ENCODE measurements around the gene CLK3.
"Not testable (repeated sequence)": the region's sequence is repeated elsewhere in the genome, so short reads cannot be mapped to it uniquely, and the experiment has no call there.

CLK3 gene

GRCh38 chr15:74621936-74622335 lies 6.3 kb downstream of the CLK3 start:
- no peak for DNase-seq

GRCh38 chr15:74622758-74623157 lies 7.1 kb downstream of the CLK3 start:
- DNase-seq = no peak

DNA sequence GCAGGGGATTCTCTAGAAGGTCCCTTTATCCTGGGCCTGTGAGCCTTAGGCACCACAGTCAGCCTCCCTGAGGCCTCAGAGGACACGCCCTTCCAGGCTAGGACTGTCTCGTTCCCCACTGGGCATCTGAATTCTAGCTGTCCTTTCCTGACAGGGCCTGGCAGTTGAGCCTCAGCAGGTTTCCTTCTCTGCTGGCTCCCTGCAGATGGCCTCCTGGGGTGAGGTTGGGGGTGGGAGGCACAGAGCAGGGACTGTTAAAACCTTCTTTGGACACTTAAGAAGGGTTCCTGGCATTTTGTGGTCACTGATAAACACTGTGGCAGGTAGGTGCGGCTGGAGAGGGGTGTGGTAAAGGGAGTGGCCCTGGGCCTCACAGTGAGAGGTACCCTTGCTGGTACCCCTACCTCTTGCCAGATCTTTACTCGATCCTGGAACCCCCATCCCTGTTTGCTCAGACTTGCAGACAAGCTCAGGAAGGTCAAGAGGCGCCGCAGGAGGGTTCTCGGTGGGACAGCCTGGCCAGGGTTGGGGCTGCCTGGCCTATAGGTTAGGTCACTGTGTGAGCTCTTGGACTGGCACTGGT lies 8.5 kb downstream of the CLK3 start:
- no peak for DNase-seq

DNA sequence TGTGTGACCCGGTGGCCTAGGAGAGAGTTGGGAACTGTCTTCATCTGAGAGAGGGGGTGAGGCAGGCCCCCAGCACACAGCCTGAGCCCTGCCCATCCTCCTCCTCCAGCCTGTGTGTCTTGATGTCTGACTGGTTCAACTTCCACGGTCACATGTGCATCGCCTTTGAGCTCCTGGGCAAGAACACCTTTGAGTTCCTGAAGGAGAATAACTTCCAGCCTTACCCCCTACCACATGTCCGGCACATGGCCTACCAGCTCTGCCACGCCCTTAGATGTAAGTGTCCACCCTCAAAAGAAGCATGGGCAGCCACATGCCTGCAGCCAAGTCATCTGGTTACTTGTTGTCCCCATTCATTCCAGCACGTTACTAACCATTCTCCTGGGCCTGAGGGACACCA lies 10.1 kb downstream of the CLK3 start:
- no peak for DNase-seq

GRCh38 chr15:74626336-74626735 lies 10.7 kb downstream of the CLK3 start:
- DNase-seq = no peak

DNA sequence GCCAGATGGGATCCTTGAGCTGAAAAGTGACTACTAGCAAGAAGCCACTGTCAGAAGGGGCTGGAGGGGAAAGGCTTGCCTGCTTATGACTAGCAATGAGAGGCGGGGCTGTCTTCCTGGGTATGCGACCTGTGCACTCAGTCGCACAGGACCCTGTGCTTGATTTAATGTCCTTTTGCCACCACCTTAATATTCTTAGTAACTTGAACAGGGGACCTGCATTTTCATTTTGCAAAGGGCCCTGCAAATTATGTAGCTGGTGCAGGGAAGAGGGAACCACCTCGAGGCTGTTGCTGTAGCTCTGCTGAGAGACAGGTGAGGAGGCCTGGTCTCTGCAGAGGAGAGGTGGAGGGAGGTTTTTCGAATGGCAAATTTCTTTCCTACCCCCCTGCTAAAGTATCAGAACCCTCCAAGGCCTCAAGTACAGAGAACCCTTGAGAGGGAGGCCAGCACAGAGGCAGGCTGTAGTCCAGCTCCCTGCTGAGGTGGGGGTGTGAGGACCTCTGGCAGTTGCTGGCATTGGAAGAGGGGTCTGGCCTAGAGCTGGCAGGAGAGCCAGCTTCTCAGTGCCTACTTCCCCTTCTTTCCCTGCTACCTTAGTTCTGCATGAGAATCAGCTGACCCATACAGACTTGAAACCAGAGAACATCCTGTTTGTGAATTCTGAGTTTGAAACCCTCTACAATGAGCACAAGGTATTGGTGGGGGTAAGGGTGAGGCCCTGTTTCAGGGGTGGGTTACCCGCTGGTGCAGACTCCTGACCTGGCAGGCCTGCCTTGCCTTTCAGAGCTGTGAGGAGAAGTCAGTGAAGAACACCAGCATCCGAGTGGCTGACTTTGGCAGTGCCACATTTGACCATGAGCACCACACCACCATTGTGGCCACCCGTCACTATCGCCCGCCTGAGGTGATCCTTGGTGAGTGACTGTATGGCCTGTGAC lies 11.4 kb downstream of the CLK3 start:
- no peak for DNase-seq

DNA sequence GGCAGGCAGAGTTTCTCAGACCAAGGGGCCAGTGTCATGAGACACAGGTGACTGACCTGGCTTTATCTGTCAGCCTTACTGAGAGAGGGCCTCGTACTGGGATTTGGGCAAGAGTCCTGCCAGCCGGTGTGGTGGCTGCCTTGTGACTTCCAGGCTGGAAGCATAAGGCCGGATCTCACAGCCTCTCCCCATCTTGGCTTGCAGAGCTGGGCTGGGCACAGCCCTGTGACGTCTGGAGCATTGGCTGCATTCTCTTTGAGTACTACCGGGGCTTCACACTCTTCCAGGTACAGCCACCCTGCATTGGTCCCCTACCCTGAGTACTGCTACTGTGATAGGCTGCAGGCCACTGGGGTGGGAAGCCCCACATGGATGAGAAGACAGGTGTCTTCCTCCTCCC lies 12.1 kb downstream of the CLK3 start:
- DNase-seq = peak; percentile 16

- DNase-seq = no peak
These were observed 12.6 kb downstream of the CLK3 start for GRCh38 chr15:74628199-74628598.

DNA sequence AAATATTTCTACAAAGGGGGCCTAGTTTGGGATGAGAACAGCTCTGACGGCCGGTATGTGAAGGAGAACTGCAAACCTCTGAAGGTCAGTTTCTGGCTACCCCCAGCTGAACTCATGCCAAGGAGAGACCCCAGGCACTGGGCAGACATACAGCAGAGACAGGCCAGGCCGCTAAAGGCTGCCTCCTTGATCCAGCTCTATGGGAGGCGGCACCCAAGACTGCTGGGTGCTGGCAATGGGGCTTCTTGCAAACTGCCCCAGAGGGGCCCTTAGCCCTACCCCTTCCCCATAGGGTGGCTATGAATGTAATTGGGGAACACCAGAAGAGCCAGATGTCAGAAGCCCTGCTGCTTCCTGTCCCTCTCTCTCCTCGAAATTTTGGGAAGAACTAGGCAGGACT lies 13.3 kb downstream of the CLK3 start:
- no peak for DNase-seq

DNA sequence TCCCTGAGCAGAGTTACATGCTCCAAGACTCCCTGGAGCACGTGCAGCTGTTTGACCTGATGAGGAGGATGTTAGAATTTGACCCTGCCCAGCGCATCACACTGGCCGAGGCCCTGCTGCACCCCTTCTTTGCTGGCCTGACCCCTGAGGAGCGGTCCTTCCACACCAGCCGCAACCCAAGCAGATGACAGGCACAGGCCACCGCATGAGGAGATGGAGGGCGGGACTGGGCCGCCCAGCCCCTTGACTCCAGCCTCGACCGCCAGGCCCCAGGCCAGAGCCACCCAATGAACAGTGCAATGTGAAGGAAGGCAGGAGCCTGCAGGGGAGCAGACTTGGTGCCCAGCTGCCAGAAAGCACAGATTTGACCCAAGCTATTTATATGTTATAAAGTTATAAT lies 14.1 kb downstream of the CLK3 start:
- not testable (repeated sequence) for DNase-seq

DNA sequence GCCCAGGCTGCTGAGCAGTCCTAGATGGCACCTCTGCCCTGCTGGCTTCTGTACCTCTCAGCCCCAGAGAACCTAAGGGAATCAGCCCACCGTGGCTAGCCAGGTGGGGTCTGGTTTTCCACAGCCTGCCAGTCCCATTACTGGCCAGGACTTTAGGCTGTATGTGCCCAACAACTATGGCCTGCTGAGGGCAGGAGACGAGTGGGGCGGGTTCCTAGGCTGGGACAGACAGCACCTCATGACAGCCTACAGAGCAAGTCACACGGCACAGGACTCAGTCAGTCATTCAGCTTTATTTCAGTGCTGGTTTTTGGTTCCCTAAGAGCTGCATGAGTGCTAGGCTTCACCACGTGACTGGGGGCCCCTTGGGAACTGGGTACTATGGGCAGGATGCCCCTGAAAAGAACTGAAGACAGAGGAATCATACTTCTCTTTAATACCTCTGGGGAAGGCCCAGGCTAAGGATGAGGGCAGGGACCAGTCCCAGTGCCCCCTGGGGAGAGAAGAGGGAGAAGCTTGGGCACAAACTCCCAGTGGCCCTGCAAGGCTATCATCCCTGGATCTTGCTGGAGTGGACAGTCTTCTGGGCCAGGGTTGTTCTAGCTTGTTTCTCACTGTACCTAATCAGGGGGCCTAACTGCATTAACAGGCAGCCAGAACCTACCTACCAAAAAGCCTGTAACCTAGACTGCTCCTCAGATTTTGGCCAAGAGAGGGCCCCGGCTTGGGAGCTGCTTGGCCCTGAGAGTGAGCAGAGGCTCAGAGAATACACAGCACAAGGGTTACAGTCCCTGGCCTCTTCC lies 14.8 kb downstream of the CLK3 start:
- DNase-seq = peak; percentile 16

GRCh38 chr15:74631087-74631385 lies 15.4 kb downstream of the CLK3 start:
- DNase-seq = no peak

DNA sequence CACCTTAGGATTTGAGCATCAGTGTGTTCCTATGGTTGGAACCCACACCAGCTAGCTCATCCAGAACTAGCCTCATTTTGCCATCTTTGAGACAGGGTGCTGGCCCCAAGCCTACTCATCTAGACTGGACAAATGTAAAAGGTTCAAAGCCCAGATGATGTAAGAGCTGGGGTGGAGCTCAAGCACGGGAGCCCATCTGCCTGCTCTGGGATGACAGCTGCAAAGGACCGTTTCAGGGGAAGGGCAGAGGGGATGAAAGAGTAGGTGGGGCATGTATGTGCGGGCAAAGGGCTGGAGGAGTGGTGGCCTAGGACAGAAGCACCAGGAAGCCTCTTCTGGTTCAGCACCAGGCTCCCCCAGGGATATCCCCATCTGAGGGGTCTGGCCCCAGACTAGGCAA lies 15.8 kb downstream of the CLK3 start:
- no peak for DNase-seq

DNA sequence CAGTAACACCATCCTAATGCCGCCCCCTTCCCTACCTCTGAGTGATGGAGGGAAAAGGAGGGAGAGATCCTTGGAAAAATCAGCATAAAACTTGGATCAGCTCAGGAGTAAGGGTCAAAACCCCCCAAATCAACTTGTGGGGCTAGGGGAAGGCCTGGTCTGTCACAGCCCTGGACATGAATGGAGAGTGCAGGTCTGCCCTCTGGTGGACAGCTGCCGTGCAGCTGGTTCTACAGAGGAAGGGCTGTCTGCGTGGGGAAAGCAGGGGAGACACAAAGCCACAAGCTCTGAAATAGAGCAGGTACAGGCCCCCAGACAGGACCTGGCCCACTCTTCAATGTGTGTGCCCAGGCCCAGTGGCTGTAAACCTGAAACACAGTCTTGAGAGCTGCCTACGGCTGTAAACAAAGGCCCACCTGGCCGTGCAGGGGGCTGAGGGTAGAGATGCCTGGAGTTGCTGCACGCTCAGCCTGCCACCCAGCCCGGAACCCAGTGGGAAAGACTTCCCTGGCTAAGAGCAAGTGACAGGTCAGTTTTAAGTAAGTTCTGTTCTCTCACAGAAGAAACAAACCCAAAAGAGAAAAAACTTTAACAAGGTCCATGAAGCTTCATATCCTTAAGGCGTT lies 16.4 kb downstream of the CLK3 start:
- DNase-seq = peak; percentile 66

DNA sequence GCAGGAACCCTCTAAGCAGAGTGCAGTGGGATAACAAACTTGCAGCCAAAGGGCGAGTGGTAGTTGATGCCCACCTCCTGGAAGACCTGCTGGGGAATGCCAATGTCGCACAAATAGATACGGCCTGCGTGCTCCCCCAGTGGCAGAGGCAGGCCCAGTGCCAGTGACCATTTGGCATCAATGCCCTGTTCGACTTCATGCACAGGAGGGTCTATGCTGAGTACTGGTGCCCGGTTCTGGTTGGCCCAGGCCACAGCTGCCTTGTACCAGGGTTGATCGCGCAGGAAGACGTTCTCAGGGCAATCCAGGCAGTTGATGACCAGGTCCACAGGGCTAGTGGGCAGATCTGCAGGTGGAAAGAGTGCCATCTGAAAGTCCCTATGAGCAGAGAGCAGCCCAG lies 17.0 kb downstream of the CLK3 start:
- peak; percentile 17 for DNase-seq

DNA sequence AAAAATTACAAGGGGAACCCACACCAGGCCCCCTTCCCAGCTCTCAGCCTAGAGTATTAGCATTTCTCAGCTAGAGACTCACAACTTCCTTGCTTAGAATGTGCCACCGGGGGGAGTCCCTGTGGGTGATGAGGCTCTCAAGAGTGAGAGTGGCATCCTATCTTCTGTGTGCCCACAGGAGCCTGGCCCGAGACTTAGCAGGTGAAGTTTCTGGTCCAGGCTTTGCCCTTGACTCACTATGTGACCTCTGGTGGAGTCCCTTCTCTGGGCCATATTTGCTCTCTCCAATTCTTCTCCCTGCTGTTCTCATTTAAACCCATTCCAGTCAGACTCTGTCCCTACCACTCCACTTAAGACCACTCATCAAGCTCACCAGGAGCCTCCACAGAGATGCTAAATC lies 18.1 kb downstream of the CLK3 start:
- no peak for DNase-seq

DNA sequence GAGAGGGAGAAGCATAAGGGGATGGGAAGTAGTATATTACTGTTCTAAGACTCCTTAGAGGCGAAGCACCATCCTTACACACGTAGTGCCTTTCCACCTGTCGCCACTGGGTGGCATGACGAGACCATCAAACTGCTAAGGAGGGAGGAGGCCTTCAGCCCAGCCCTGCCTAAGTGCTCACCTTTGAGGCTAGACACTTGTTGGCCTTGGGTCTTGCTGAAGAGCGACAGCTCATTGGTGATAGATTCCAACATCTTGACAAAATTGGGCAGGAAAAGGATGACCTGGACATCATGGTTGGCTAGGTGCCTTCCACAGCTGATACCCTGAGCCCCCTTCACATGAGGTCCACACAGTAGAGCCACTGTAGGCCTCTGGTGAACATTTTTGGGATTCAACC lies 19.6 kb downstream of the CLK3 start:
- peak; percentile 79 for DNase-seq

DNA sequence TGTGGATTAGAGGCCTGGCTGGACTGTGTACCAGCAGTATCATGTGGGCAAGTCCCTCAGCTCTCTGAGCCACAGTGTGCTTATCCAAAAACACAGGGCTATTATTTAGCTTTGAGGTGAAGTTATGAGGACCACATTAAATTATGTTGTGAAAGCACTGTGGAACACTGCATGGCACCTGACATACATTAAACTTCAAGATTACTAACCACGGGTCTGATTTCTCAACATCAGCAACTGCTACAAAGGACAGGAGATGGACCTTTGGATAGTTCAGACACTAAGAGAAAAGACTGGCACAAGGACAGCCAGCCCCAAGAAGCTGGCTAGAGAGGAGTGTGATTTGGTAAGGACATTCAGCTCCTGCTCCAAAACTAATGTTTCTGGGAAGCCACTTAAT lies 21.3 kb downstream of the CLK3 start:
- no peak for DNase-seq

GRCh38 chr15:74641151-74641550 lies 25.5 kb downstream of the CLK3 start:
- no peak for DNase-seq

DNA sequence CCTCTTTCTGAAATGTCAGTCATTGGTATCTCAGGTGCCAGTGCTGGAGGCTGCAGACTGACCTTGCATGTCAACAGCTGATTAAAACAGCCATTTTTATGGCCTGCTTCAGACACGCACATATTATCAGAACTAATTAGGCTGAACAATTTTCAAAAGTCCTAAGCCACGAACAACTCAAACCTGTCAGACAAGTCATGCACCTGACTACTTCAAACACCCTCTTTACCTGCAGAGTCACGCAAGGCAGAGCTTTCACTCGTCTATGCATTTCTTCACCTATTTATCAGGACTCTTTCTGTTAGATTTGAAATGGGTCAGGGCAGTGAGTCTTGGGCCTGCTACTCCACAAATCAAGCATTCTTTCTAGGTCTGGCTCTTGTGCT lies 26.7 kb downstream of the CLK3 start:
- no peak for DNase-seq

DNA sequence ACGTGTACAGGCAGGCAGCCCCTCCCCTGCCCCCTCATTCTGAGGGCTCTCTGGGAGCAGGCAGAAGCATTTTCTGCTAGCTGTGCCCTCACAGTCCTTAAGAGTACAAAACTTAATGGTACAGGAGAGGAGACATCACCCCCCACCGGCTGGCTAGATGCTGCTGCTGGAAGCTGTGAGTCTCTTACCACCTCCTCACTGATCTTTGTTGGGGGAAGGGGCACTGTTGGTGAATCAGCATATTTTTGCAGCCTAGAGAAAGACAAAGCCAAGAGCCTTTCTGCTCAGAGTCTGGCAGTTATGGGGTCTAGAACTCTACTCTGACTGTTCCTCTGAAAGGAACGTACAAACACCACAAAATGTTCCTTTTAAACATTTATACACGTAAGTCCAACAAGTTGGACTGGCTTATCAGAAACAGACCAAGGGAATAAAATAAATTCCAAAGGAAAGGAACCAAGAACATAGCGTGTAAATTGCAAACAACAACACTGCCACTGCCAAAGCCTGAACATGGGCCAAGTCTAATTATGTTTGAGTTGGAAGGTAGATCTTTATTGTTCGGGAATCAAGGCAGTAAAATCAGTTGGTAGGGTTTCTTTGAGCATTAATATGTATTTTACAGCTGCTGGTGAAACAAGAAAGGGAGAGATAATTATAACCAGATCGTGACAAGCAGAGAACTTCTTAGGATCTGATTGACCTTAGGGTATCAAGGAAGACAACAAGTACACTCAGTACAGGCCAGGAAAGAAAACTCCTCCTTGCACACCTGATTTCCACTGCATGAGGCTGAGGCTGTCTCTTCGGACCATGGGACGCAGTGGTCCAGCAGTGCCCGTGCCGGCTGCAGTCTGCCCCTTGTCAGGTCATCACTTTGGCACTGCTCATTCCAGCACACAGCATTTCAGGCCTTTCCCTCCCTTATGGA lies 27.4 kb downstream of the CLK3 start:
- DNase-seq = no peak

DNA sequence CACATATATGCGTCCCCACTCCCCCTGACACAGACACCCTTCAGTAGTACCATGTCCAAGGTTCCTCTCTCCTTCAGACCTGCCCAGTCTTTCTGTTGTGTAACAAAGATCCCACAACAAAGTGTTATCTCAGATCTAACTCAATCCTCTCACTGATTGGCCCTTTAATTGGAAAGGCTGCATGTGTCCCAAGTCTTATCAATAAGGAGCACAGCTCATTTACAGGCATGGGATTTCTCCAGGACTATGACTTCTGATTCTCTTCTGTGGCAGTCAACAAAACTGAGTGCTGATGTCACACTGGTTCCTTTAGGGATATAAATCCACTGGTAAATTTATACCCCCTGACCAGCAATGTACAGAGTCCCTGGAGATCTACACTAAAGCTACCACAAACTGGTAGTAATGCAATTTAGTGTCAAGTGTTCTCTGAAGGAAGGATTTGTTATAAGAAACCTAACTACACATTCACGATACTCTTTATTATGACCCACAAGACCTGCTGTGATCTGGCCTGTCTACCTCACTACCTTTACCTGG lies 28.1 kb downstream of the CLK3 start:
- DNase-seq = no peak
